HFFc6 (cell line): Measurements from ENCODE around the gene CES5A. TPM values are rescaled to one million over a fixed set of nuclear protein-coding genes. Genes with fewer than 3 reads are reported as not detected.

Source experiments
- DNase-seq: peaks from one replicate; pipeline ENCODE4 v3.0.0-alpha.2; 2018
- H3K27ac Mint-ChIP-seq: 2 replicates; pipeline ENCODE4 v1.8.0; 2020; ENCODE audit warnings: mild to moderate bottlenecking, mixed read lengths
- H3K27me3 Mint-ChIP-seq: 2 replicates; pipeline ENCODE4 v1.8.0; 2021; ENCODE audit warnings: mild to moderate bottlenecking, moderate library complexity, mixed read lengths; ENCODE audit not compliant: insufficient read depth
- H3K36me3 Mint-ChIP-seq: 2 replicates; pipeline ENCODE4 v1.8.0; 2021; ENCODE audit warnings: low read depth, mixed read lengths
- H3K4me1 Mint-ChIP-seq: 2 replicates; pipeline ENCODE4 v1.8.0; 2020; ENCODE audit warnings: low read depth, mixed read lengths
- H3K4me3 Mint-ChIP-seq: 2 replicates; pipeline ENCODE4 v1.8.0; 2020; ENCODE audit warnings: mild to moderate bottlenecking, moderate library complexity, mixed read lengths
- H3K9me3 Mint-ChIP-seq: 2 replicates; pipeline ENCODE4 v1.8.0; 2020; ENCODE audit warnings: mild to moderate bottlenecking, mixed read lengths
- CTCF ChIP-seq: fragments of 200-600 bp; sonication (generic); IDR thresholded peaks from 2 replicates; pipeline ENCODE4 v1.5.0; 2021; ENCODE audit warnings: antibody characterized with exemption, mild to moderate bottlenecking
- long read RNA-seq: library from polyadenylated mRNA; unstranded; transcript quantifications from one replicate; pipeline ENCODE4 v2.0.0, GENCODE V29; 2019
- total RNA-seq, 6 experiments: library from RNA; stranded (reverse); fragmentation: NEBNext Ultra II Directional; extraction: Animal tissue kit (Norgen Biotek cat#: 25700); gene quantifications; 2 replicates in 1 of 6; 3 replicates in 5 of 6; pipeline ENCODE4 v1.2.3, GENCODE V29; 2021

Gene CES5A, protein sequence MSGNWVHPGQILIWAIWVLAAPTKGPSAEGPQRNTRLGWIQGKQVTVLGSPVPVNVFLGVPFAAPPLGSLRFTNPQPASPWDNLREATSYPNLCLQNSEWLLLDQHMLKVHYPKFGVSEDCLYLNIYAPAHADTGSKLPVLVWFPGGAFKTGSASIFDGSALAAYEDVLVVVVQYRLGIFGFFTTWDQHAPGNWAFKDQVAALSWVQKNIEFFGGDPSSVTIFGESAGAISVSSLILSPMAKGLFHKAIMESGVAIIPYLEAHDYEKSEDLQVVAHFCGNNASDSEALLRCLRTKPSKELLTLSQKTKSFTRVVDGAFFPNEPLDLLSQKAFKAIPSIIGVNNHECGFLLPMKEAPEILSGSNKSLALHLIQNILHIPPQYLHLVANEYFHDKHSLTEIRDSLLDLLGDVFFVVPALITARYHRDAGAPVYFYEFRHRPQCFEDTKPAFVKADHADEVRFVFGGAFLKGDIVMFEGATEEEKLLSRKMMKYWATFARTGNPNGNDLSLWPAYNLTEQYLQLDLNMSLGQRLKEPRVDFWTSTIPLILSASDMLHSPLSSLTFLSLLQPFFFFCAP
- total RNA-seq, result not detected
- long read RNA-seq, result 0 reads

- Mint-ChIP-seq H3K27ac (no peak within 1 kb of the TSS), H3K36me3 (no peaks in the 10 kb centered on the region; the same call in 1 of the 2 replicates), H3K9me3 (peaks cover under 1% of the 10 kb centered on the region; the same call in 1 of the 2 replicates), H3K4me3 (no peak within 1 kb of the TSS), H3K4me1 (no peaks in the 10 kb centered on the region), H3K27me3 (no peaks in the 10 kb centered on the region; the same call in 1 of the 2 replicates)
- no peak for DNase-seq
- TF ChIP-seq CTCF, result no peak
Measured at GRCh38 chr16:55875273-55875672, at the start of gene CES5A. TSS of gene CES5A (minus strand) at chr16:55875373. CDS start at chr16:55875221, 152 bp downstream.

- Mint-ChIP-seq H3K36me3 (no peaks in the 10 kb centered on the region), H3K4me1 (no peaks in the 10 kb centered on the region), H3K27me3 (no peaks in the 10 kb centered on the region), H3K4me3 (no peak overlapping the region), H3K9me3 (peaks cover 23% of the 10 kb centered on the region; the same call in 1 of the 2 replicates), H3K27ac (no peak overlapping the region)
- no peak for TF ChIP-seq CTCF
- no peak for DNase-seq
Measured at GRCh38 chr16:55922662-55923061, 47.5 kb upstream of the CES5A start.

DNA sequence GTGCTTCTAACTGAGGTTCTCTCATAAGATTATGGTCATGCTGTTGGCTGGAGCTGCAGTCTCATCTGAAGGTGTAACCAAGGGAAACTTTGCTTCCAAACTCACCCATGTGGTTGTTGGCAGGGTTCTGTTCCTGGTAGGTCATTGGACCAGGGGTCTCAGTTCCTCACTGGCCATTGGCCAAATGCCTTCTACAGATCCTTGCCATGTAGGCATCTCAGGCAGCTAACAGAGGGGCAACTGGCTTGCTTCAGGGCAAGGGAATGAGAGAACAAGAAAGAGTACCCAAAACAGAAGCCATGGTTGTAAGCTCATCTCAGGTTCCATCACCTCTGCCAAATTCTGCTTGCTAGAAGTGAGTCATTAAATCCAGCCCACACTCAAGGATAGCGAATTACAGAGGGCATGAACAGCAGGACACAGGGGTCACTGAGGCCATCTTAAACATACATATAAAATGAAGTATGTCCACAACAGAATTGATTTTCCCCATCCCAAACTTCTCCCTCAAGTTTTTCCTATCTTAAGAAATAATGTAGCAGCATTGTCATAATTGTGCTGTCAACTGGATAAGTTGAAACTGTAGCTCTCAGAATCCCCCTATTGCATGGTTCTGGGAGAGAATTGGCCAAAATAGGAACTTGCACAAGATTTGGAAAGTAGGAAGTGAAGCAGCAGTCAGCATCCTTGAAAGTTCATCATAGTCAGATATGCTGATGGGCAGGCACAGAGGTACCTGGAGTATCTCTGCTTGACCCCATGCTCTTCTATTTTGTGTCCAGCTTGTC lies 42.4 kb upstream of the CES5A start:
- no peak overlapping the region for H3K4me3 Mint-ChIP-seq
- no peak for TF ChIP-seq CTCF
- H3K27ac Mint-ChIP-seq, result no peak overlapping the region
- H3K36me3 Mint-ChIP-seq, result no peaks in the 10 kb centered on the region
- H3K4me1 Mint-ChIP-seq, result no peaks in the 10 kb centered on the region
- no peaks in the 10 kb centered on the region for H3K27me3 Mint-ChIP-seq
- peaks cover 31% of the 10 kb centered on the region for H3K9me3 Mint-ChIP-seq
- DNase-seq, result no peak

- H3K4me1 Mint-ChIP-seq, result no peaks in the 10 kb centered on the region
- no peak overlapping the region for H3K27ac Mint-ChIP-seq
- no peak for DNase-seq
- H3K4me3 Mint-ChIP-seq, result no peak overlapping the region
- peaks cover 37% of the 10 kb centered on the region for H3K9me3 Mint-ChIP-seq
- no peaks in the 10 kb centered on the region for H3K27me3 Mint-ChIP-seq
- H3K36me3 Mint-ChIP-seq, result no peaks in the 10 kb centered on the region
- TF ChIP-seq CTCF, result no peak
Measured at GRCh38 chr16:55915096-55915827, 40.1 kb upstream of the CES5A start.

DNA sequence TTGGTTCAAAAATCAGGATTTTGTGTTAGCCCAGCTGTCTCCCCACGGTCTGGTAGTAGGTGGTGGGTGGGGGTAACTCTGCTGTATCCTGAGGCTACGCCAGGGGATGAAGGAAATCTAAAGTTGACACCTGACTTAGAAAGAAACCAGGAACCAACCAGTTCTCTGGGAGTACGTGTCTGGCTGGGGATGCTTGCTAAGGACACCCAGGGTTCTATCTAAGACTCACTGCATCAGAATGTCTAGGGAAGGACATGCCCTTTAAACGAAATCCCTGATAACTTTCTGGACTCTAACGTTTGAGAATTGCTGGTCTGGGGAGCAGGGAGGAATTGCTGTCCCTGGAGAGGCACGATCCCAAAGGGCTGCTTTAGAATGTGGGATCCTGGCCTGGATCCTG lies 39.2 kb upstream of the CES5A start:
- no peaks in the 10 kb centered on the region for H3K4me1 Mint-ChIP-seq
- H3K27me3 Mint-ChIP-seq, result peaks cover 1% of the 10 kb centered on the region; the same call in 1 of the 2 replicates
- peaks cover 32% of the 10 kb centered on the region for H3K9me3 Mint-ChIP-seq
- H3K27ac Mint-ChIP-seq, result no peak overlapping the region
- H3K4me3 Mint-ChIP-seq, result no peak overlapping the region
- TF ChIP-seq CTCF, result no peak
- no peaks in the 10 kb centered on the region for H3K36me3 Mint-ChIP-seq
- no peak for DNase-seq
